ENCODE measurements around the gene ZNF283.

- TF ChIP-seq CTCF (IDR thresholded peaks at IDR 0.05) (no peak), POLR2AphosphoS5 (IDR thresholded peaks at IDR 0.05) (no peak), POLR2A (IDR thresholded peaks at IDR 0.05) (no peak), EP300 (IDR thresholded peaks at IDR 0.05) (no peak)
Measured at GRCh38 chr19:43778651-43779050, 48.5 kb upstream of the ZNF283 start.
